ENCODE results near the gene CAMK2A. TPM values are rescaled to one million over a fixed set of nuclear protein-coding genes. Genes with fewer than 3 reads are reported as not detected.
A peak's percentile ranks its signal among the peaks of the same experiment; 100 is the strongest.

CAMK2A gene
- total and polyA plus RNA-seq, 2 experiments from 2014 or later, result 11.8 to 47.7 TPM

DNA sequence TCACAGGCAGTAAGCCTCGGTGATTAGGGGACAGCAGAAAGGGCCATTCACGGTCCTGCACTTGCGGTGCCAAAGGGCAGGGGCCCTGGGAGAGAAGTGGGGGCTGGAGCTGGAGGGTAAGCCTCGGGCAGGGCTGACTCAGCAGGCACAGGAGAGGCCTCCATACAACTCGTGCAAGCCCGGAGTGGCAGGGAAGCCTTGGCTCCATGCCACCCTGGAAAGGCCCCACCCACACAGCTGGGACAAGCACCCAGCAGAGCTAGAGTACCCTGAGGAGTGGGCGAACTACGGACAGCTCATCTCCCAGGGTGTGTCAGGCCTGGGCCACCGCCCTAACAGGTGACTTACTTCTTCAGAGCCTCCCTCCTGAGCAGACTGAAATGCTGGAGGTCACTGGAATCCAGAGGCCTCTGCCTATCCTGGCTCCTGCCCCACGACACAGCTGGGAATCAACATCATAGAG lies 5.6 kb upstream of the CAMK2A start:
- H3K9me3 ChIP-seq (ENCODE audit: low read depth), result no peaks in the 10 kb centered on the region
- TF ChIP-seq, protein P1, sequence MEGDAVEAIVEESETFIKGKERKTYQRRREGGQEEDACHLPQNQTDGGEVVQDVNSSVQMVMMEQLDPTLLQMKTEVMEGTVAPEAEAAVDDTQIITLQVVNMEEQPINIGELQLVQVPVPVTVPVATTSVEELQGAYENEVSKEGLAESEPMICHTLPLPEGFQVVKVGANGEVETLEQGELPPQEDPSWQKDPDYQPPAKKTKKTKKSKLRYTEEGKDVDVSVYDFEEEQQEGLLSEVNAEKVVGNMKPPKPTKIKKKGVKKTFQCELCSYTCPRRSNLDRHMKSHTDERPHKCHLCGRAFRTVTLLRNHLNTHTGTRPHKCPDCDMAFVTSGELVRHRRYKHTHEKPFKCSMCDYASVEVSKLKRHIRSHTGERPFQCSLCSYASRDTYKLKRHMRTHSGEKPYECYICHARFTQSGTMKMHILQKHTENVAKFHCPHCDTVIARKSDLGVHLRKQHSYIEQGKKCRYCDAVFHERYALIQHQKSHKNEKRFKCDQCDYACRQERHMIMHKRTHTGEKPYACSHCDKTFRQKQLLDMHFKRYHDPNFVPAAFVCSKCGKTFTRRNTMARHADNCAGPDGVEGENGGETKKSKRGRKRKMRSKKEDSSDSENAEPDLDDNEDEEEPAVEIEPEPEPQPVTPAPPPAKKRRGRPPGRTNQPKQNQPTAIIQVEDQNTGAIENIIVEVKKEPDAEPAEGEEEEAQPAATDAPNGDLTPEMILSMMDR (IDR thresholded peaks at IDR 0.05; ENCODE audit: low read depth, low read length), result no peak
- no peaks in the 10 kb centered on the region for H3K27me3 ChIP-seq
- DNase-seq (ENCODE audit: low read depth in 1 of 2, low spot score in 1 of 2), result peak in 1 of 2 donors; percentile 66
- no peaks in the 10 kb centered on the region for H3K36me3 ChIP-seq
- no peak overlapping the region for H3K27ac ChIP-seq
- H3K4me3 ChIP-seq, result no peak overlapping the region
- no peaks in the 10 kb centered on the region for H3K4me1 ChIP-seq (ENCODE audit: low read depth)

DNA sequence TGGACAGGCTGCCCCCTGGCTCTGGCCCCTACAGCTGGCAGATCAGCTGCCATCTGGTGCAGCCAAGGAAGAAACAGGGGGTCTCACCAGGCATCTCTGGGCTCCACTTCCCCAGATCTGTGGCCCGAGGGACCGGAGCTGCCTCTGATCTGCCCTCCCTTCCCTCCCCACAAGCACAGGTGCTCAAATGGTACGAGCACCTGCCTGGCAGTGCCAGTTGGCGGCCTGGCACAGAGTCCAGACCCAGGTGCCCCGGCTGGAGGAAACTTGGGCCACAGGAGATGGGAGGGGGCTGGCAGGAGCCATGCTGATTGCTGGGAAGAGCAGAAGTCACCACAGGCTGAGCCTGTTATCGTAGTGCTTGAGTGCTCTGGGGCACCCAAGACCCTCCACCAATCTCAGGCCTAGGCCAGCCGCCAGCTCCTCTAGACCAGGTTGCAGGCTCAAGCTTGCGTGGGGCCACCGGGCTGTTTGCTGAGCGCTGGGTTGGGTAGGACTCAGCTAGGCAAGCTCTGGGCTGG lies 5.0 kb upstream of the CAMK2A start:
- no peak overlapping the region for H3K27ac ChIP-seq
- no peaks in the 10 kb centered on the region for H3K9me3 ChIP-seq (ENCODE audit: low read depth)
- TF ChIP-seq, protein P1 (IDR thresholded peaks at IDR 0.05; ENCODE audit: low read depth, low read length), result no peak
- peaks cover 4% of the 10 kb centered on the region for H3K27me3 ChIP-seq
- H3K4me3 ChIP-seq, result no peak overlapping the region
- H3K36me3 ChIP-seq, result no peaks in the 10 kb centered on the region
- DNase-seq (ENCODE audit: low read depth in 1 of 2, low spot score in 1 of 2), result no peak
- no peaks in the 10 kb centered on the region for H3K4me1 ChIP-seq (ENCODE audit: low read depth)

DNA sequence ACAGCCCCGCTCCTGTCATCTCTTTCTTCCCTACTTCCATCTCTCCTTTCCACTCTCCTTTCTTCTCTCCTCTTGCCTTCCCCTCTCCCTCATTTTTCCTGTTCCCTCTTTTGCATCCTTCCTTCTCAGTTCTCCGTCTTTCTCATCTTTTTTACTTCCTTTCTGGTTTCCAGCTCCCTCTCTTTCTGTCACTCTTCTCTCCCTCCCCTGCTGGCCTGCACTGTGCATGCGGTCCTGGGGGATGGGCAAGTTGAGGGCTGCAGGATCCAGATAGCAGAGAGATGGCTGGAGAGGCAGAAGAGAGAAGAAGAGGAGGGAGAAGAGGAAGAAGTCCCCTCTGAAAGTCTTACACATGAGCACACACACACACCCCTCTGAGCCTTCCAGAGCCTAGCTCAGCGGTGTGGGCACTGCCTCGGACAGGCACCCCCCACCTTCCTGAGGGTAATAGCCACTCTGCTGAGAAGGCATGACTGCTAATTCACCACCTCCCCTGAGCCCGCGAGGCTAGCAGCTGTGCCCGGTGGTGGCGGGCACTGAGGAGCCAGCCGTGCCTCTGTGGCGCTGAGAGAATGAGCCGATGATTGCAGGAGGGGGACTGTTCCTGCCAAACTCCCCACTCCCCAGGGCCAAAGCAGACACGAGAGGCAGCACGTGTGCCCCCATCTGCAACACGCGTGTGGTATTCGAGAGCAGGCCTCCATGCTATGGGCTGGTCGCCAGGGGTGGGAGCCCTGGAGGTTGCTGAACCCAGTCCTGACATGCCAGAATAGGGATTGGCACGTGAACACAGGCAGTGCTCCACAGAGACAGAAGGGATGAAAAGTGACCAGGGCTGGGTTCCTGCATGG lies 3.7 kb upstream of the CAMK2A start:
- H3K4me3 ChIP-seq, result no peak overlapping the region
- no peaks in the 10 kb centered on the region for H3K36me3 ChIP-seq
- no peak overlapping the region for H3K27ac ChIP-seq
- H3K27me3 ChIP-seq, result peaks cover 10% of the 10 kb centered on the region
- TF ChIP-seq, protein P1 (IDR thresholded peaks at IDR 0.05; ENCODE audit: low read depth, low read length), result no peak
- DNase-seq (ENCODE audit: low read depth in 1 of 2, low spot score in 1 of 2), result no peak
- H3K9me3 ChIP-seq (ENCODE audit: low read depth), result no peaks in the 10 kb centered on the region
- no peaks in the 10 kb centered on the region for H3K4me1 ChIP-seq (ENCODE audit: low read depth)

- peaks cover 10% of the 10 kb centered on the region for H3K27me3 ChIP-seq
- DNase-seq (ENCODE audit: low read depth in 1 of 2, low spot score in 1 of 2), result peak in 1 of 2 donors; percentile 27
- H3K4me3 ChIP-seq, result no peak overlapping the region
- no peaks in the 10 kb centered on the region for H3K36me3 ChIP-seq
- H3K4me1 ChIP-seq (ENCODE audit: low read depth), result no peaks in the 10 kb centered on the region
- H3K9me3 ChIP-seq (ENCODE audit: low read depth), result no peaks in the 10 kb centered on the region
- TF ChIP-seq, protein P1 (IDR thresholded peaks at IDR 0.05; ENCODE audit: low read depth, low read length), result no peak
- no peak overlapping the region for H3K27ac ChIP-seq
Measured at GRCh38 chr5:150291388-150292385, 2.1 kb upstream of the CAMK2A start.

DNA sequence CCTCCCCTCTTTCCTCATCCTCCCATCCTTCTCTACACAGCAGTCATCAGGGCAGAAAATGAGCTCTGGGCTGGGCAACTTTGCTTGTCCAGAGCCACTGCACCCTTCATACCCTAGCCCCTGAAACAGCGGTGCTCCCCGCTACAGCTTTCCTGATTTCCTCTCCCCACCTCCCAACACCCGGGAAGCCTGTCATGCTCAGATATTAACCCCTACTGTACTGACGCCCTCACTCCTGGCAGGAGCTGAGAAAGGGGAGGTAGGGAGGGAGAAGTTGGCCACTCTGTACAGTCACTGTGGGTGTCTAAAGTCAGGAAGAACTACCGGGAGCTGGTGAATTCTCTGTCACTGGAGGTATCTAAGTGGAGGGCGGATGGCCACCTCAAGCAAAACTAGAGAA lies 782 bp downstream of the CAMK2A start:
- no peak for DNase-seq (ENCODE audit: low read depth in 1 of 2, low spot score in 1 of 2)
- Histone ChIP-seq H3K4me3 (no peak overlapping the region), H3K9me3 (ENCODE audit: low read depth) (no peaks in the 10 kb centered on the region), H3K27ac (no peak overlapping the region), H3K27me3 (peaks cover 10% of the 10 kb centered on the region), H3K4me1 (ENCODE audit: low read depth) (no peaks in the 10 kb centered on the region), H3K36me3 (no peaks in the 10 kb centered on the region)
- TF ChIP-seq, protein P1 (IDR thresholded peaks at IDR 0.05; ENCODE audit: low read depth, low read length), result no peak

Data from cardiac muscle cell (in vitro differentiated cells and primary cell).